GM23338 (cell line): ENCODE results near the gene ERC2. TPM values are rescaled to one million over a fixed set of nuclear protein-coding genes. Genes with fewer than 3 reads are reported as not detected.

ENCODE experiments used
- ATAC-seq: fragments of 200-7000 bp; cut with Tn5 transposase; 3 replicates; pipeline ENCODE4 v1.9.1; 2020
- DNase-seq: peaks from one replicate; pipeline ENCODE4 v3.0.0-alpha.2; 2015; ENCODE audit warnings: low spot score
- H2AFZ ChIP-seq: fragments of 200-600 bp; sonication (generic); 2 replicates; pipeline ENCODE4 v1.8.0; 2016; ENCODE audit warnings: antibody characterized with exemption, mild to moderate bottlenecking, moderate library complexity
- H3F3A ChIP-seq: fragments of 200-600 bp; sonication (generic); replicated peaks from 2 replicates; pipeline ENCODE4 v1.8.0; 2017; ENCODE audit warnings: antibody characterized with exemption, mixed run types, low read depth
- H3K27ac ChIP-seq: fragments of 200-600 bp; sonication (generic); 2 replicates; pipeline ENCODE4 v1.6.1; 2016; ENCODE audit warnings: low read depth
- H3K27me3 ChIP-seq: fragments of 200-600 bp; sonication (generic); 2 replicates; pipeline ENCODE4 v1.8.0; 2016; ENCODE audit warnings: mild to moderate bottlenecking, mixed run types, moderate library complexity; ENCODE audit not compliant: insufficient read depth
- H3K36me3 ChIP-seq: fragments of 200-600 bp; sonication (generic); 2 replicates; pipeline ENCODE4 v1.8.0; 2016; ENCODE audit warnings: mild to moderate bottlenecking; ENCODE audit not compliant: insufficient read depth
- H3K4me1 ChIP-seq: fragments of 200-600 bp; sonication (generic); 2 replicates; pipeline ENCODE4 v1.8.0; 2016; ENCODE audit warnings: mild to moderate bottlenecking, moderate library complexity; ENCODE audit not compliant: insufficient read depth
- H3K4me2 ChIP-seq: fragments of 200-600 bp; sonication (generic); 2 replicates; pipeline ENCODE4 v1.7.1; 2017; ENCODE audit warnings: mixed run types
- H3K4me3 ChIP-seq: fragments of 200-600 bp; sonication (generic); 2 replicates; pipeline ENCODE4 v1.6.1; 2016; ENCODE audit warnings: mixed run types
- H3K79me2 ChIP-seq: fragments of 200-600 bp; sonication (generic); replicated peaks from 2 replicates; pipeline ENCODE4 v1.8.0; 2017; ENCODE audit warnings: mild to moderate bottlenecking; ENCODE audit not compliant: insufficient read depth
- H3K9me2 ChIP-seq: fragments of 200-600 bp; sonication (generic); 2 replicates; pipeline ENCODE4 v1.8.0; 2017; ENCODE audit not compliant: insufficient read depth
- H4K20me1 ChIP-seq: fragments of 200-600 bp; sonication (generic); replicated peaks from 2 replicates; pipeline ENCODE4 v1.8.0; 2017; ENCODE audit warnings: mild to moderate bottlenecking; ENCODE audit not compliant: insufficient read depth
- H3K27ac Mint-ChIP-seq: 2 replicates; pipeline ENCODE4 v1.8.0; 2020; ENCODE audit warnings: inconsistent platforms, mild to moderate bottlenecking, moderate library complexity, mixed read lengths
- H3K27me3 Mint-ChIP-seq: 3 replicates; pipeline ENCODE4 v1.8.0; 2022; ENCODE audit warnings: low read depth, mild to moderate bottlenecking, moderate library complexity, mixed read lengths, inconsistent platforms; ENCODE audit not compliant: insufficient read depth, poor library complexity
- H3K36me3 Mint-ChIP-seq: 3 replicates; pipeline ENCODE4 v1.8.0; 2021; ENCODE audit warnings: low read depth, mild to moderate bottlenecking, inconsistent platforms, moderate library complexity, mixed read lengths
- H3K4me1 Mint-ChIP-seq: 3 replicates; pipeline ENCODE4 v1.8.0; 2020; ENCODE audit warnings: mild to moderate bottlenecking, inconsistent platforms, mixed read lengths
- H3K4me3 Mint-ChIP-seq: 3 replicates; pipeline ENCODE4 v1.8.0; 2021; ENCODE audit warnings: moderate library complexity, mild to moderate bottlenecking, inconsistent platforms, mixed read lengths
- H3K9me3 Mint-ChIP-seq: 3 replicates; pipeline ENCODE4 v1.8.0; 2020; ENCODE audit warnings: moderate library complexity, mild to moderate bottlenecking, inconsistent platforms, mixed read lengths
- EZH2 ChIP-seq: fragments of 200-600 bp; sonication (generic); IDR thresholded peaks from one replicate; pipeline ENCODE4 v1.8.0; 2017; ENCODE audit warnings: antibody characterized with exemption, mild to moderate bottlenecking, low read depth; ENCODE audit not compliant: unreplicated experiment
- EZH2phosphoT487 ChIP-seq: fragments of 200-600 bp; sonication (generic); IDR thresholded peaks from one replicate; pipeline ENCODE4 v1.8.1; 2018; ENCODE audit warnings: antibody characterized with exemption; ENCODE audit not compliant: unreplicated experiment
- JUNB ChIP-seq: IDR thresholded peaks from one replicate; pipeline ENCODE4 v1.6.1; 2016; ENCODE audit warnings: antibody characterized with exemption; ENCODE audit not compliant: unreplicated experiment
- NANOG ChIP-seq: IDR thresholded peaks from 2 replicates; pipeline ENCODE4 v1.6.1; 2016; ENCODE audit warnings: antibody characterized with exemption, borderline replicate concordance
- POLR2AphosphoS5 ChIP-seq: IDR thresholded peaks from 2 replicates; pipeline ENCODE4 v1.6.1; 2016; ENCODE audit warnings: antibody characterized with exemption, low read depth
- STAT1 ChIP-seq: IDR thresholded peaks from one replicate; pipeline ENCODE4 v1.6.1; 2016; ENCODE audit warnings: antibody characterized with exemption; ENCODE audit not compliant: unreplicated experiment
- ZNF114 ChIP-seq: fragments of 250-450 bp; sonication (Bioruptor Pico); IDR thresholded peaks from 2 replicates; pipeline ENCODE4 v1.5.0; 2020; ENCODE audit warnings: mild to moderate bottlenecking, moderate library complexity
- ZNF331 ChIP-seq: fragments of 250-450 bp; sonication (Bioruptor Pico); IDR thresholded peaks from 2 replicates; pipeline ENCODE4 v1.5.0; 2020; ENCODE audit warnings: low read depth, mild to moderate bottlenecking, moderate library complexity
- polyA plus RNA-seq: library from polyadenylated mRNA; unstranded; fragments of >200 nt; fragmentation: Nextera tagmentation; extraction: Ambion mirVana; gene quantifications from 2 replicates; pipeline ENCODE4 v1.2.1, GENCODE V29; 2016
- total RNA-seq: library from RNA; depleted of rRNA; stranded (reverse); fragments of >200 nt; shearing (Covaris generic); gene quantifications from 2 replicates; pipeline ENCODE4 v1.2.3, GENCODE V29; 2014
- TF ChIP-seq, protein P1 (sequence below): IDR thresholded peaks from 2 replicates; pipeline ENCODE4 v1.6.1; 2016; ENCODE audit warnings: antibody characterized with exemption
- TF ChIP-seq, protein P2 (sequence below): IDR thresholded peaks from one replicate; pipeline ENCODE4 v1.6.1; 2018; ENCODE audit warnings: antibody characterized with exemption; ENCODE audit not compliant: unreplicated experiment
- TF ChIP-seq, protein P3 (sequence below): fragments of 250-450 bp; sonication (Bioruptor Pico); IDR thresholded peaks from 2 replicates; pipeline ENCODE4 v1.5.0; 2020; ENCODE audit warnings: mild to moderate bottlenecking, moderate library complexity

ERC2 gene
- total and polyA plus RNA-seq, 2 experiments from 2014 or later: 11.8 to 13.7 TPM

DNA sequence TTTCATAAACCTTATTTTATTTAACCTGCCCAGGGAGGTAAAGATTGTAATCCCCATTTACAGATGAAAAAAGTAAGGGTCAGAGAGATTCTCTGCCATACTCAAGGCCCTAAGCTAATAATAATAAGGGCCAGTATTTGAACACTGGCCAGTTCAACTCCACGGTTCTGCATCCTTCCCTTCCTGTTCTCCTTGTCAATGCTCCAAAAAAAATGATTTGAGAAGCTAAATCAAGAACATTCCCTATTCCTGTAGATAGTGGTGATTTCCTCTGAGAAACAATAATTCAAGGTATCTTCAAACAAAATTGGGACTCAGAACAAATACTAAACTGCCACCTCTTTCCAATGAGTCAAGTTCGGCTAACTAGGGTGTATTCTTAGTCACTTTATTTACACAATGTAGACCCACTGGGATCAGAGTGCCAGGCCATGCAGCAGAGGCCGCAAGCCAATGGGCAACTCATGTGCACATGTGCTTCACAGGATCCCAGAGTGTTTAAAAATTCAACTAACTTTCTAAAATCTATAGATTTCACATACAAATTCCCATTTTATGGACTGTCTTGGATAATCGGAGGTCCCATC is 521.6 kb downstream of the ERC2 start:
- Mint-ChIP-seq H3K4me1 (no peaks in the 10 kb centered on the region), H3K4me3 (no peak overlapping the region), H3K27ac (no peak overlapping the region), H3K27me3 (no peaks in the 10 kb centered on the region), H3K36me3 (no peaks in the 10 kb centered on the region), H3K9me3 (no peaks in the 10 kb centered on the region)
- Histone ChIP-seq H3K27ac (no peak overlapping the region), H3K4me1 (peaks cover 9% of the 10 kb centered on the region; the same call in 1 of the 2 replicates), H3K79me2 (no peaks in the 10 kb centered on the region), H4K20me1 (no peaks in the 10 kb centered on the region), H3K4me3 (no peak overlapping the region), H3K4me2 (no peak overlapping the region), H2AFZ (no peak overlapping the region), H3K36me3 (no peaks in the 10 kb centered on the region), H3F3A (no peaks in the 10 kb centered on the region), H3K27me3 (no peaks in the 10 kb centered on the region), H3K9me2 (0 out of 2 replicates have a peak, but pooled peaks cover 6% of the 10 kb centered on the region)
- DNase-seq (no peak), ATAC-seq (no peak)
- TF ChIP-seq NANOG: no peak
- no peak for TF ChIP-seq POLR2AphosphoS5
- no peak for TF ChIP-seq ZNF331 (CRISPR knock-in tag)
- TF ChIP-seq, protein P1, sequence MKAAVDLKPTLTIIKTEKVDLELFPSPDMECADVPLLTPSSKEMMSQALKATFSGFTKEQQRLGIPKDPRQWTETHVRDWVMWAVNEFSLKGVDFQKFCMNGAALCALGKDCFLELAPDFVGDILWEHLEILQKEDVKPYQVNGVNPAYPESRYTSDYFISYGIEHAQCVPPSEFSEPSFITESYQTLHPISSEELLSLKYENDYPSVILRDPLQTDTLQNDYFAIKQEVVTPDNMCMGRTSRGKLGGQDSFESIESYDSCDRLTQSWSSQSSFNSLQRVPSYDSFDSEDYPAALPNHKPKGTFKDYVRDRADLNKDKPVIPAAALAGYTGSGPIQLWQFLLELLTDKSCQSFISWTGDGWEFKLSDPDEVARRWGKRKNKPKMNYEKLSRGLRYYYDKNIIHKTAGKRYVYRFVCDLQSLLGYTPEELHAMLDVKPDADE: no peak
- TF ChIP-seq EZH2phosphoT487: no peak
- TF ChIP-seq JUNB: no peak
- TF ChIP-seq, protein P2, sequence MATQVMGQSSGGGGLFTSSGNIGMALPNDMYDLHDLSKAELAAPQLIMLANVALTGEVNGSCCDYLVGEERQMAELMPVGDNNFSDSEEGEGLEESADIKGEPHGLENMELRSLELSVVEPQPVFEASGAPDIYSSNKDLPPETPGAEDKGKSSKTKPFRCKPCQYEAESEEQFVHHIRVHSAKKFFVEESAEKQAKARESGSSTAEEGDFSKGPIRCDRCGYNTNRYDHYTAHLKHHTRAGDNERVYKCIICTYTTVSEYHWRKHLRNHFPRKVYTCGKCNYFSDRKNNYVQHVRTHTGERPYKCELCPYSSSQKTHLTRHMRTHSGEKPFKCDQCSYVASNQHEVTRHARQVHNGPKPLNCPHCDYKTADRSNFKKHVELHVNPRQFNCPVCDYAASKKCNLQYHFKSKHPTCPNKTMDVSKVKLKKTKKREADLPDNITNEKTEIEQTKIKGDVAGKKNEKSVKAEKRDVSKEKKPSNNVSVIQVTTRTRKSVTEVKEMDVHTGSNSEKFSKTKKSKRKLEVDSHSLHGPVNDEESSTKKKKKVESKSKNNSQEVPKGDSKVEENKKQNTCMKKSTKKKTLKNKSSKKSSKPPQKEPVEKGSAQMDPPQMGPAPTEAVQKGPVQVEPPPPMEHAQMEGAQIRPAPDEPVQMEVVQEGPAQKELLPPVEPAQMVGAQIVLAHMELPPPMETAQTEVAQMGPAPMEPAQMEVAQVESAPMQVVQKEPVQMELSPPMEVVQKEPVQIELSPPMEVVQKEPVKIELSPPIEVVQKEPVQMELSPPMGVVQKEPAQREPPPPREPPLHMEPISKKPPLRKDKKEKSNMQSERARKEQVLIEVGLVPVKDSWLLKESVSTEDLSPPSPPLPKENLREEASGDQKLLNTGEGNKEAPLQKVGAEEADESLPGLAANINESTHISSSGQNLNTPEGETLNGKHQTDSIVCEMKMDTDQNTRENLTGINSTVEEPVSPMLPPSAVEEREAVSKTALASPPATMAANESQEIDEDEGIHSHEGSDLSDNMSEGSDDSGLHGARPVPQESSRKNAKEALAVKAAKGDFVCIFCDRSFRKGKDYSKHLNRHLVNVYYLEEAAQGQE: no peak
- TF ChIP-seq, protein P3, sequence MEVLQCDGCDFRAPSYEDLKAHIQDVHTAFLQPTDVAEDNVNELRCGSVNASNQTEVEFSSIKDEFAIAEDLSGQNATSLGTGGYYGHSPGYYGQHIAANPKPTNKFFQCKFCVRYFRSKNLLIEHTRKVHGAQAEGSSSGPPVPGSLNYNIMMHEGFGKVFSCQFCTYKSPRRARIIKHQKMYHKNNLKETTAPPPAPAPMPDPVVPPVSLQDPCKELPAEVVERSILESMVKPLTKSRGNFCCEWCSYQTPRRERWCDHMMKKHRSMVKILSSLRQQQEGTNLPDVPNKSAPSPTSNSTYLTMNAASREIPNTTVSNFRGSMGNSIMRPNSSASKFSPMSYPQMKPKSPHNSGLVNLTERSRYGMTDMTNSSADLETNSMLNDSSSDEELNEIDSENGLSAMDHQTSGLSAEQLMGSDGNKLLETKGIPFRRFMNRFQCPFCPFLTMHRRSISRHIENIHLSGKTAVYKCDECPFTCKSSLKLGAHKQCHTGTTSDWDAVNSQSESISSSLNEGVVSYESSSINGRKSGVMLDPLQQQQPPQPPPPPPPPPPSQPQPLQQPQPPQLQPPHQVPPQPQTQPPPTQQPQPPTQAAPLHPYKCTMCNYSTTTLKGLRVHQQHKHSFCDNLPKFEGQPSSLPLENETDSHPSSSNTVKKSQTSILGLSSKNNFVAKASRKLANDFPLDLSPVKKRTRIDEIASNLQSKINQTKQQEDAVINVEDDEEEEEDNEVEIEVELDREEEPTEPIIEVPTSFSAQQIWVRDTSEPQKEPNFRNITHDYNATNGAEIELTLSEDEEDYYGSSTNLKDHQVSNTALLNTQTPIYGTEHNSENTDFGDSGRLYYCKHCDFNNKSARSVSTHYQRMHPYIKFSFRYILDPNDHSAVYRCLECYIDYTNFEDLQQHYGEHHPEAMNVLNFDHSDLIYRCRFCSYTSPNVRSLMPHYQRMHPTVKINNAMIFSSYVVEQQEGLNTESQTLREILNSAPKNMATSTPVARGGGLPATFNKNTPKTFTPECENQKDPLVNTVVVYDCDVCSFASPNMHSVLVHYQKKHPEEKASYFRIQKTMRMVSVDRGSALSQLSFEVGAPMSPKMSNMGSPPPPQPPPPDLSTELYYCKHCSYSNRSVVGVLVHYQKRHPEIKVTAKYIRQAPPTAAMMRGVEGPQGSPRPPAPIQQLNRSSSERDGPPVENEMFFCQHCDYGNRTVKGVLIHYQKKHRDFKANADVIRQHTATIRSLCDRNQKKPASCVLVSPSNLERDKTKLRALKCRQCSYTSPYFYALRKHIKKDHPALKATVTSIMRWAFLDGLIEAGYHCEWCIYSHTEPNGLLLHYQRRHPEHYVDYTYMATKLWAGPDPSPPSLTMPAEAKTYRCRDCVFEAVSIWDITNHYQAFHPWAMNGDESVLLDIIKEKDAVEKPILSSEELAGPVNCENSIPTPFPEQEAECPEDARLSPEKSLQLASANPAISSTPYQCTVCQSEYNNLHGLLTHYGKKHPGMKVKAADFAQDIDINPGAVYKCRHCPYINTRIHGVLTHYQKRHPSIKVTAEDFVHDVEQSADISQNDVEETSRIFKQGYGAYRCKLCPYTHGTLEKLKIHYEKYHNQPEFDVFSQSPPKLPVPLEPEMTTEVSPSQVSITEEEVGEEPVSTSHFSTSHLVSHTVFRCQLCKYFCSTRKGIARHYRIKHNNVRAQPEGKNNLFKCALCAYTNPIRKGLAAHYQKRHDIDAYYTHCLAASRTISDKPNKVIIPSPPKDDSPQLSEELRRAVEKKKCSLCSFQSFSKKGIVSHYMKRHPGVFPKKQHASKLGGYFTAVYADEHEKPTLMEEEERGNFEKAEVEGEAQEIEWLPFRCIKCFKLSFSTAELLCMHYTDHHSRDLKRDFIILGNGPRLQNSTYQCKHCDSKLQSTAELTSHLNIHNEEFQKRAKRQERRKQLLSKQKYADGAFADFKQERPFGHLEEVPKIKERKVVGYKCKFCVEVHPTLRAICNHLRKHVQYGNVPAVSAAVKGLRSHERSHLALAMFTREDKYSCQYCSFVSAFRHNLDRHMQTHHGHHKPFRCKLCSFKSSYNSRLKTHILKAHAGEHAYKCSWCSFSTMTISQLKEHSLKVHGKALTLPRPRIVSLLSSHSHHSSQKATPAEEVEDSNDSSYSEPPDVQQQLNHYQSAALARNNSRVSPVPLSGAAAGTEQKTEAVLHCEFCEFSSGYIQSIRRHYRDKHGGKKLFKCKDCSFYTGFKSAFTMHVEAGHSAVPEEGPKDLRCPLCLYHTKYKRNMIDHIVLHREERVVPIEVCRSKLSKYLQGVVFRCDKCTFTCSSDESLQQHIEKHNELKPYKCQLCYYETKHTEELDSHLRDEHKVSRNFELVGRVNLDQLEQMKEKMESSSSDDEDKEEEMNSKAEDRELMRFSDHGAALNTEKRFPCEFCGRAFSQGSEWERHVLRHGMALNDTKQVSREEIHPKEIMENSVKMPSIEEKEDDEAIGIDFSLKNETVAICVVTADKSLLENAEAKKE: no peak
- TF ChIP-seq STAT1: no peak
- TF ChIP-seq ZNF114 (CRISPR knock-in tag): no peak
- no peak for TF ChIP-seq EZH2
